GM21515 (cell line): Measurements from ENCODE around the gene AKR1C1.
"Not testable (repeated sequence)": the region's sequence is repeated elsewhere in the genome, so short reads cannot be mapped to it uniquely, and the experiment has no call there.

Experiments used
- ATAC-seq: cut with Tn5 transposase; IDR thresholded peaks from one replicate; pipeline ENCODE4 v1.9.1; 2021; ENCODE audit not compliant: unreplicated experiment

AKR1C1 gene

GRCh38 chr10:4982764-4983226, 19.6 kb downstream of the AKR1C1 start:
- ATAC-seq: no peak

DNA sequence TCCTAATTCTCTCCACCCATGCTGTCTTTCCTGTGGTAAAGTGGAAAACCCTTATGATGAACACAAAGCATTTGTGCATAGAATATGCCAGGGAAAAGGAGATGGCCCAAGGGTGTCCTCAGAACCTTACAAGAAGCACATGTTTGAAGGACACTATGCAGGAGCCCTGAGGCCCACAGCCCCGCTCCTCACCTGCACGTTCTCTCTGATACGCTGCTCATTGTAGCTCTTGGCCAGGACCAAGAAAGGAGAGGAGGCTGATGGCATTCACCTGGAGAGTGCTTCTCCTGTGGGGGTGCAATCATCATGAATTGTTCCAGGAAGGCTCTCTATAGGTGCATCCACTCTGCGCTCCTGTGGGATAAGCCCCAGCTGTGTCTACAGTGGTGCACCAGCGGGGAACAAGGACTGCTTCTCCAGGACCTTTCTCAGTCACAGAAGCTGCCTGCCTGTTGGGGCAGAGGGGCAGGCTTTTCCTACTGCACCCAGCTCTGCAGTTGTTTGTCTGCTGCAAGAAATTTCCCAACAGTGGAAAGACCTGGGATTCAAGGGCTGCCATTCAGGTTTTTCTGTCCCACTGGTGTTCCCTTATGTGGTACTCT, 20.5 kb downstream of the AKR1C1 start:
- ATAC-seq: no peak

- ATAC-seq: no peak
Measured at GRCh38 chr10:4984223-4984622, 21.0 kb downstream of the AKR1C1 start.

DNA sequence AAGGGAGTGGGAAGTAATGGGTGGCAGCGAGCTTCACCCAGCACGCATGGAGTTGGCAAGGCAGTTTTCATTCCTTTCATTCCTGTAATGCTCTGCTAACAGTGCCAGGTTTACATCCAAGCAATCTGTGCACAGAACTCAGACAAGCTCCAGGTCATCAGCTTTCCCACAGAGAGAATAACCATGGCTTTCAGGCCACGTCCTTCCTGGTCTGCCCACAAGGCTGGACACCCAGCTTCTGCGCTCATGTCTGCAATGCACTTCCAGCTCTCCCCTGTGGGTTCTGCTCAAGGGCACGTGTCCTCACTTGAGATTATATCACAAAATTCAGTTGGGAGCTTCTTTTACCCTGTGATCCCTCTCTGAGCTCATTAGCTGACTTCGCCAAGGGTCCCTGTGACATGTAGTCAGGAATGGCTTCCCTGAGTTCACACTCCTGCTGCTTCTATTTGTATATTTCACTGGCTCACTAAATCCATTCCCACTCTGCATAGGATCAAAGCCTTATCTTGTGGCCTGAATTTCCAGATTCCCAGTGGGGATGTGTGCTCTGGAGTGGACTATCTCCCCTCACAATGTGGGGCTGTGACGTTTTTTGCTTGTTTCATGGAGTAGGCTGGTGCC, 21.9 kb downstream of the AKR1C1 start:
- no peak for ATAC-seq

- ATAC-seq: not testable (repeated sequence)
Measured at GRCh38 chr10:4988000-4988641, 24.9 kb downstream of the AKR1C1 start.

DNA sequence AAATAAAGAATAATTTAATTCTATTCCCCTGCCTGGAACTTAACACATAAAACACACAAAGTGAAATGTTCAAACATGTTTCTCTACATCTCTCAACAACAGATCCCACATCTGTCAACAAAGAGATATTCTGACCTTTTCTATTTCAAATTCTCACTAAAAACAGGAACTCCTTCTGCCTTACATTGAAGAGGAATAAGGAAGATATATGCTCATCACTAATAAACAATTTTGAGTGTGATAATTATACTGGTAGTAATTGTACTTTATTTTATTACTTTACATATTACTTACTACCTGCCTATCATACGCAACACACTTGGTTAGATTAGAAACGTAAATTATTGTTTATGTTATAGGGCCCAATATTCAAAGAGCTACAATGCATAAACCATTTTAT, 27.0 kb downstream of the AKR1C1 start:
- no peak for ATAC-seq

GRCh38 chr10:4991463-4991862, 28.2 kb downstream of the AKR1C1 start:
- not testable (repeated sequence) for ATAC-seq

- not testable (repeated sequence) for ATAC-seq
Measured at GRCh38 chr10:4992564-4992963, 29.3 kb downstream of the AKR1C1 start.

GRCh38 chr10:4994260-4994659, 31.0 kb downstream of the AKR1C1 start:
- not testable (repeated sequence) for ATAC-seq

GRCh38 chr10:4998671-4999070, 35.5 kb downstream of the AKR1C1 start:
- ATAC-seq: no peak

DNA sequence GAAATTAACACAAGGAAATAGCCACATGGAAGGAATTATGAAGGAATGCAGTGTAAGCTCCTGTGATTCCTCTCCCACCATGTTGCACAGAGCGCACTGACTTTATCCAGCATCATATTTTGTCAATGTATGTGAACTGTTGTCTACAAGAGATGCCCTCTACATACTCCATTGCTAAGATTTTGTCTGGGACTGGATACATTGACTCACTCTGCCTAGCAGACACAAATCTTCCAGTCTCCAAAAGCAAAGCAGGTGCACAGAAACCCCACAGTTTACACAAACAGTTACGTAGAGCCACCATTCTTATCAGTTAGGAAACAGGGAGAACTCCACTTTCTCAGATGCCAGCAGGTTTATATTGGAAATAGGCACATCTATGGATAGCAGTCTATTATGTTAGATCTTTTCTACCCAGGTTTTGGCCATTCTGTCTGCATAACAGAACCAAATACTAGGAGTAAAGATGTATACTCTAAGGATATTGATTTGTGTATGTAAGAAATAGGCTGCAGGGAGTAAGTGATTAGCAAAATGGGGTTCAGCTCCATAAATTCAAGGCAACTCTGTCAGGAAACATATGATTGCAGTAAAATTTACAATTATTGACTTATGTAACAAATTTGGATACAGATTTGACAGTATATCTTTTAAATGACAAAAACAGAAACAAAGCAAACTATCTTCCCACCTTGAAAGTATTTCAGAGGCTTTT, 39.0 kb downstream of the AKR1C1 start:
- ATAC-seq: no peak

DNA sequence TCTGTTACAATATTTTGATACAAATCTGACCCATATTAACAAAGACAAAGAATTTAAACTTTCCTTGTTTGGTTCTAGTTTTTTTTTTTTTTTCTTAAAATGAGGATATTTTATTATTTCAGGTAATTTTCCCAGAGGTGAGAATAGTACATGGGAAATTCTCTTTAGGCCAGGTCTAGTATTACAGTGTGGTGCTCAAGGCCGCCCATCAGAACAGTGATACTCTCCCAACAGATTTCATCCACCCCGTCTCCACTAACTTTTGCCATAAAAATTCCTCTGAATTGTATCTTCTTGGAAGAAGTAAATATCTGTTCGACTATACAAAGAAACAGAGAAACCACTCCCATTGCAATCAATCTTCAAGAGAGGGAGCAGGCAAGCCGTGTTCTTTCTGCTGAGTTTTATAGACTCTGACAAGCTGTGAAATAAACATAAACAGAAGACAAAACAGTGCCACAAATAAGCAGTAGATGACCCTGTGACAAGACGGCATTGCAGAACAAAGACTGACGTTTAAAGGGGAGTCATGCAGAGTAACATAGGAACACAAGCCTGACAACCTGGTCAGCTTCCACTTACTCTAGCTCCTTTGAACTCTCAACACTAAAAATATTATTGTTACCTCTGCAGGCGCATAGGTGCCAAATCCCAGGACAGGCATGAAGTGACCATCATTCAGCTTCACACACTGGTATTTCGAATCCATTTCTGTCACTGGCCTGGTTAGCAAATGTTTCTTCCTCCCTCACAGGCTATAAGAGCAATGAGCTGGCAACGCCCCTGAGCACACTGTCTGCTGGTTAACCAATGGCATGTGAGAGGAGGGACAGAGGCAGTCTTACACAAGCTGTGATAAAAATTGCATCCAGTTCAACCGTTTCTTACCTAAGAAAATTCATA, 40.2 kb downstream of the AKR1C1 start, which contains the start of gene AKR1C2:
Gene AKR1C2, minus strand, starts transcription at position 731 of the 903 bp plus-strand sequence. Its CDS starts 22 bp downstream, at position 709.
- not testable (repeated sequence) for ATAC-seq

DNA sequence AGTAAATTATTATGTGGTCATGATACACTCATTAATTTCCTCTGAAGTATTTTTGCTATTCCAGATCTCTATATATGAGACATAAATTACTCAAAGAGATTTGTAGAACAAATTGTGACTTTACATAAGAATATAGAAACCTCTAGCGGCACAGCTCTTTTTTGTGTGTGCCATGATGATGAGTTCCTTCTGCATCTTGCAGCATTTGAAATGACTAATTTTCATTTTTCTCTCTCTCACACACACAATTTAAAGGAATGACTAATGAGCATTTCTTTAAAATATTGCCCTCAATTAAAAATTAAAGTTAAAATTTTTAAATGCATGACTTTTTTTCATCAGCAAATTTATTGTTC, 40.8 kb downstream of the AKR1C1 start:
- not testable (repeated sequence) for ATAC-seq

DNA sequence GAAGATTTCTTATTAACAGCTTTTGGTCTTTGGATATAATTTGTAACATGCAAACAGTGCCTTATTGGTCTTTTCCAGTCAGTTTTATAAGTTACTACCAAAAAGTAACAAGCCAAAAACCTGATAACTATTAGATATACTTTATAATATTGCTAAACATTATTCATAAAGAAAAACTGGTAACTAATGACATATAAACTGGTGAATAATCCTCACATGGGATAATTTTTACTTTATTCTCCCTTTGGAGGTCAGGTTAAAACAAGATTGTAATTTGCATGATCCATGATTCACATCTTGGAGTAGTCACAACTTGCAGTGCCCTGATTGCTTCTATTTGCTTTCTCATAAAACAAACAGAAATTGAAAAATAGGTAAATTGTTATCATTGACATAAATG, 41.3 kb downstream of the AKR1C1 start:
- ATAC-seq: not testable (repeated sequence)

DNA sequence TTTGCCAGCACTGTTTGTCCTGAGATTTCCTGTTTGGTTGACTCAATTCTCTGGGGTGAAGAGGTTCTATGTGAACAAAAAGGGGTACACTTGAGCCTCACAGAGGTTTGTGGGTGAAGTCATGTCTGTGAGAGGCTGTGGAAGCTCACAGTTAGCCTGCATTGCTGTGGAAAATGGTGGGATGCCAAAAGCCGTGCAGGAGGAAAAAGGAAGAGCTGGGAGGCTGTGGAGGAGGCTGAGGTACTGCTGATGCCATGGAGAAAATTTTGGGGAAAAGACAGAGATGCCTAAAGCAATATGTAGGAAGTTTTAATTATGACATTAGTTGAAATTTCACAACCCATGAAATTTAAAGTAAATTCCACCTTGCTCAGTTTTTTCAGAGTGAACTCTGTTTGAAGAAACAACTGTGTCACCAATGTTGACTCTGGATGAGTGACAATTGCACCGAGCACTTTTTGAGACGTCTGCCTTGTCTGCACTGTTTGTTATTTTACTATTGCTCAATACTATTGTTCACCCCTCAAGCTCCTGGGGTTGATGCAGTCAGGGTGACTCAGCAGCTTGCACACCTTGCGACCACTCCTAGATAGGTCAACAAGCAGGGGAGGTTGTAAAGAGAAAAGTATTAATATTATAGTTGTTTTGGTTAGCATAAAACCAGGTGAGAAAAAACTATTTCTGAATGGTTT, 45.8 kb downstream of the AKR1C1 start:
- not testable (repeated sequence) for ATAC-seq

GRCh38 chr10:5010043-5010442, 46.8 kb downstream of the AKR1C1 start:
- ATAC-seq: not testable (repeated sequence)

DNA sequence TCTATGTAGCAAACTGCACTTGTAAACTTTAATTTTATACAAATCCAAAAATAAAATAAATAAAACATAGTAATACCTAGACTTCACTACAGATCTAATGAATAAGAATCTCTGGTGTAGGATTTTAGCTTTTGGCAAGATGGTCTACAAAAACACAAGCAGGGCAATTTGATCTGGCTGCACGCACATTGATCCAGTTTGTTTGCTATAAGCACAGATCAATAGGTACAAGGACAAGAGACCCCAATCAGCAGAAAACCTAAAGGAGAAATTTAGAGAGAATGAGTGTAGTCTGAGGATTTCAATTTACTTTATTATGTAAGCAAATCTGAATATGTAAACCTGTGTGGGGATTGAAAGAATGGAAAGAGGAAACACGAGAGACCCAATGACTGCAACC, 48.2 kb downstream of the AKR1C1 start:
- ATAC-seq: not testable (repeated sequence)

- no peak for ATAC-seq
Measured at GRCh38 chr10:5012595-5012994, 49.4 kb downstream of the AKR1C1 start.

DNA sequence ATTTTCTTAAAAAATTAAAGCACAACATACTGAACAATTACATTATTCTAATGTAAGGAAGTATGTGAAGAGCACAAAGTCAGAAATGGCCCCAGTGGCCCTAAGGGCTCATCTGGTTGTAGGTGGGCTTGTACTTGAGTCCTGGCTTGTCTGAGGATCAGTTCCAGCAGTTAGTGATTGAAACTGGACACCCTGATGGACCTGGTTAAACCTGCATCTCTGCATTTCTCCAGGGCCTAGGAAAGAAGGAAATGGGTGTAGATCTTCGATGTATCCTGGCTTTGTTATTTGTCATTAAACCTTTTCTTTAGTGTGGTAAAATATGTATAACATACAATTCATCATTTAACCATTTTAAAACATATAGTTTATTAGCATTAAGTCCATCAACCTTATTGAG, 50.2 kb downstream of the AKR1C1 start:
- ATAC-seq: no peak
